GM12872 (cell line): ENCODE measurements around the gene EEF1E1.

Experiments
- CTCF ChIP-seq: IDR thresholded peaks from 3 replicates; pipeline ENCODE4 v1.5.1; 2011; ENCODE audit warnings: low read depth, mild to moderate bottlenecking, low read length, moderate library complexity; ENCODE audit not compliant: insufficient read depth

EEF1E1 gene

DNA sequence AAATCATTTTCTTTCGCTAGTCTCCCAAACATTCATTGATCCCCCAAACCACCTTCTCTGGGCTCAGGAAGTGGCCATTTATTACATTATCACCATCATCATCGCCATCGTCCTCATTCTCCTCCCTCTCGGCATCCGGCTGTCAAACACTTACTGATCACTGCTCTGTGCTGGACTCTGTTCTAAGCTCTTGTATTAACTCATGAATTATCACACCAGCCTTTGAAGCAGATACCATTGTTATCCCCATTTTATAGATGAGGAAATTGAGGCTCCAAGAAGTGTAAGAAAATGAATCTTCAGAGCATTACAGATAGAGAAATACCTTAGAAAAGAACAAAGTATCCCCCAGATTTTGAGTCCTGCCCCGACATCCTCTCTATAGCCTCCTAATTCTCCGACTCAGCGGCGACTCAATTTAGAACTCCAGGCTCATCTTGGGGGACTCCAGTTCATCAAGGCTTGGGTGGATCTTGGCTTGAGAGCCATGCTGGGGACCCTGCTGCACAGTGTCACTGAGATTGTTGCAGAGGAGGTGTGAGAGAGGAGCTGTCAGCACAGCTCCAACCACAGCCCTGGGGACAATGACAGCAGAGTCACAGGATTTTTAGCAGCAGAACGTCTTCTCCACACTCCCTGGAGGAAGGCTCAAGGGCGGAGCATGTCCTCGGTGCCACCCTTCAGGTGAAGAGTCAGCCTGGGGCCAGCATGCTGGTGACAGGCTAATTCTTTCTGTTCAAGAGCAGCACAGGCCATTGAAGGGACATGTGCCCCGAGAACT lies 6.6 kb upstream of the EEF1E1 start:
- TF ChIP-seq CTCF = no peak

GRCh38 chr6:8108031-8108660 lies 5.8 kb upstream of the EEF1E1 start:
- TF ChIP-seq CTCF = no peak

DNA sequence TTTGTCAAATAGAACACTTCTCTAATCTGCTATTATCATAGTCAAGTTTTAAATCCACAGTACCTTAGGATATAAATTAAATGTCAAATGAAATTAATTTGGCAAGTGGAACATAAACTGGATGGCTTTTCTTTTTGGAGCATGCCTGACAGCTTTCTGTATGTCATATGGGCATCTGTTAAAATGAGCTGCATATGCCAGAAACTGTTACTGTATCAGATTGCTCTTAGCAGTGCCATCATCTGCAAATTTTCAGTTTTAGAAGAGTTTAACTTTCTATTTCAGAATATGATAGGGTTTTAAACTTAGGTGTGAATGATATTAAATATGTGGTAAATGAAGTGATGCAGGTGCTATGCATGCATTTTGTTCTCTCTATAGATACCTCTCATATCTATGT lies 3.4 kb upstream of the EEF1E1 start:
- TF ChIP-seq CTCF = no peak

- no peak for TF ChIP-seq CTCF
Measured at GRCh38 chr6:8103726-8104125, 1.4 kb upstream of the EEF1E1 start.

DNA sequence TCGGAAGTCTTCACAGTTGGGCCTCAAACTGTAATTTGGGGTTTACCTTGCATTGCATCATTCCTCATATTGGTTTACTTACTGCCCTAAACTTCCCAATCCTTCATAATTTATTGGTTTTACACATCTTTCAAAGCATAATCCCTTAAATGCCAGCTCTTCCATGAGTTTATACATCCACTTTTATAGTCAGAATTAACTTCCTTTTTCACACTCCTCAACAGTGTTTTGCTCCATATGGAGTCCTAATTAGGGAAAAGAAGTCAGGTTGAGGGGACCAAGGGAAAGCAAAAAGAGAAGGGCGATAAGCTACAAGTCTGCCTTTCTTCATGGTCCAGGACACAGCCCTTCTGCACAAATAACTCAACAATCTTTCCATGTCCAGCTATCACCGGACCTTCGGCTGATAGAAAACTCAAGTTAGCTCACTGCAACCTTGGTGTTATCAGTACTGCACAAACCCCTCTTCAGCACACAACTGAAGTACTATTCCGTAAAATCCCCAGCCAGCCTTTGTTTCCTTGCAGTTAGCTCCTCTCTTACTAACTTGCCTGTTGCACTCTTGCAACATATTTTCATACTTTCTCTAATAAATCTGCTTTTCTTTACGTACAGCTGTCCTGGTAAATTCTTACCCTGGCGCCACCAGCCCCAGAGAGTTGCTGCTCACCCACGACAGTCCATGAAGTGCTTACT lies 2.0 kb downstream of the EEF1E1 start:
- no peak for TF ChIP-seq CTCF

DNA sequence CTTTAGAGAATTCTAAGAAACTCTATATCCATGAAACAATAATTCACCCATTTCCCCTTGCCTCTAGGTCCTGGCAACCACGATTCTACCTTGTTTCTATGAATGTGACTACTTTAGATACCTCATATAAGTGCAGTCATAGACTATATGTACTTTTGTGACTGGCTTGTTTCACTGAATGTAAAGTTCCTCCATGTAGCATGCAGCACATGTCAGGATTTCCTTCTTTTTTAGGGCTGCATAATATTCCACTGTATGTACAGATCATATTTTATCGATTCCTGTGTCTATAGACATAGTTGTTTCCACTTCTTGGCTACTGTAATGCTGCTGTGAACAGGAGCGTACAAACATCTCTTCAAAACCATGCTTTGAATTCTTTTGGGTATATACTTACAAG lies 11.7 kb downstream of the EEF1E1 start:
- TF ChIP-seq CTCF = no peak

DNA sequence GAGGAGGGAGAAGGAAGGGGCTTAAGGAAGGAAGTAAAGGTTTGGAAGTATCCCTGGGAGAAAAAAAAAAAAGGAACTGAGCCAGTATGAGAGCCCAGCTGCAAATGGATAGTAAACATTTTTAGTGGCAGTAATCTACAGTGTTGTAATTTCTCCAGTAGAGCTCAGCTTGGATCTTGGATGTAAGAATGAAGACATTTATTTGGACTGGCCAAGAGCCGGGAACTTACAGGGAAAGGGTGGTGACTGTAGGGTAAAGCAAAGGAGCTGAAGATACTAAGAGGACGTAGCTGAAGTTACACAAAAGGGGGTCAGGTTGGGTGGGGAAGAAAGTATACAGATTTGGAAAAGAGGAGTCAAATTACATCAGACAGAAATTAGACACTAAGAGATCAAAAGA lies 13.5 kb downstream of the EEF1E1 start:
- TF ChIP-seq CTCF = no peak
